PC-3 (cell line): ENCODE results near the gene ELL2.

ENCODE experiments used
- EZH2 ChIP-seq: fragments of 300-600 bp; sonication (generic); IDR thresholded peaks from one replicate; pipeline ENCODE4 v1.6.1; 2017; ENCODE audit warnings: antibody characterized with exemption, mild to moderate bottlenecking, low read length; ENCODE audit not compliant: unreplicated experiment
- TF ChIP-seq, protein P1 (sequence below): fragments of 300-600 bp; sonication (generic); conservative IDR thresholded peaks from 2 replicates; pipeline ENCODE4 v1.5.1; 2017; ENCODE audit warnings: antibody characterized with exemption, low read depth, mild to moderate bottlenecking, low read length

DNA sequence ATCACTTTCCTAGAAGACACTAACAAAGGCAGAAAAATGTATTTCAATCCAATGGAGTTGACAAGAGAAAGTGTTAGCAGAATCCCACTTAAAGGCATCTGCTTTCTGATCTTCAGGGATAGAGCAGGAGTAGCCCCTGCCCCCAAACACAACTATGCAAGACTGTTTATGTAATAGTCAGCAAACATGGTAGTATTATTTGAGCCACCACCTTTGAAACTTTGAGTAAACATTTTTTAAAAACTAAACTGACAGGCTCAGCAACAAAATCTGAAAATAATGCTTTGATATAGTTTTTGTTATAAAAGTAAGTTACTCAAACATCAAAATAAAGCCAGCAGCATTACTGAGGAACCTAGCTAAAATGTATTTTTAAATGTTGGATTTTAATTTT, 4.8 kb downstream of the ELL2 start:
- no peak for TF ChIP-seq EZH2
- TF ChIP-seq, protein P1, sequence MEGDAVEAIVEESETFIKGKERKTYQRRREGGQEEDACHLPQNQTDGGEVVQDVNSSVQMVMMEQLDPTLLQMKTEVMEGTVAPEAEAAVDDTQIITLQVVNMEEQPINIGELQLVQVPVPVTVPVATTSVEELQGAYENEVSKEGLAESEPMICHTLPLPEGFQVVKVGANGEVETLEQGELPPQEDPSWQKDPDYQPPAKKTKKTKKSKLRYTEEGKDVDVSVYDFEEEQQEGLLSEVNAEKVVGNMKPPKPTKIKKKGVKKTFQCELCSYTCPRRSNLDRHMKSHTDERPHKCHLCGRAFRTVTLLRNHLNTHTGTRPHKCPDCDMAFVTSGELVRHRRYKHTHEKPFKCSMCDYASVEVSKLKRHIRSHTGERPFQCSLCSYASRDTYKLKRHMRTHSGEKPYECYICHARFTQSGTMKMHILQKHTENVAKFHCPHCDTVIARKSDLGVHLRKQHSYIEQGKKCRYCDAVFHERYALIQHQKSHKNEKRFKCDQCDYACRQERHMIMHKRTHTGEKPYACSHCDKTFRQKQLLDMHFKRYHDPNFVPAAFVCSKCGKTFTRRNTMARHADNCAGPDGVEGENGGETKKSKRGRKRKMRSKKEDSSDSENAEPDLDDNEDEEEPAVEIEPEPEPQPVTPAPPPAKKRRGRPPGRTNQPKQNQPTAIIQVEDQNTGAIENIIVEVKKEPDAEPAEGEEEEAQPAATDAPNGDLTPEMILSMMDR, result no peak
